ENCODE measurements around the gene DKK3. TPM values are rescaled to one million over a fixed set of nuclear protein-coding genes. Genes with fewer than 3 reads are reported as not detected.

Gene DKK3
- total RNA-seq (2014; rRNA removed; shearing (Covaris generic)), result 1.1 and 3.1 TPM in 2 replicates
- polyA plus RNA-seq (2015; cell fraction: cytosol; rRNA removed), result 1.8 and 2.0 TPM in 2 replicates
- 0.68 and 1.6 TPM in 2 replicates for polyA plus RNA-seq (2015; cell fraction: nucleus; rRNA removed)

GRCh38 chr11:12007769-12008737 lies at the start of gene DKK3:
Gene DKK3 (minus strand): TSS chr11:12008626. CDS start chr11:12008582, 44 bp downstream.
- in situ Hi-C loops (cut with HindIII; ENCODE audit: low pct_unique_long_range_greater_than_20kb, low sequenced_read_pairs), result no loop called here
- no peak for DNase-seq (ENCODE audit: low read depth, low spot score)

- no peak for DNase-seq (ENCODE audit: low read depth, low spot score)
- in situ Hi-C loops (cut with HindIII; ENCODE audit: low pct_unique_long_range_greater_than_20kb, low sequenced_read_pairs), result no loop called here
These were observed 49.0 kb upstream of the DKK3 start for GRCh38 chr11:12057299-12057980.

GRCh38 chr11:12056119-12056518 lies 47.7 kb upstream of the DKK3 start:
- in situ Hi-C loops (cut with HindIII; ENCODE audit: low pct_unique_long_range_greater_than_20kb, low sequenced_read_pairs), result no loop called here
- DNase-seq (ENCODE audit: low read depth, low spot score), result no peak

GRCh38 chr11:12053606-12054361 lies 45.4 kb upstream of the DKK3 start:
- DNase-seq (ENCODE audit: low read depth, low spot score), result no peak
- in situ Hi-C loops (cut with HindIII; ENCODE audit: low pct_unique_long_range_greater_than_20kb, low sequenced_read_pairs), result no loop called here

GRCh38 chr11:12052676-12053605 lies 44.5 kb upstream of the DKK3 start:
- in situ Hi-C loops (cut with HindIII; ENCODE audit: low pct_unique_long_range_greater_than_20kb, low sequenced_read_pairs), result no loop called here
- peak; percentile 13 for DNase-seq (ENCODE audit: low read depth, low spot score)

GRCh38 chr11:12051287-12051662 lies 42.8 kb upstream of the DKK3 start:
- in situ Hi-C loops (cut with HindIII; ENCODE audit: low pct_unique_long_range_greater_than_20kb, low sequenced_read_pairs), result no loop called here
- DNase-seq (ENCODE audit: low read depth, low spot score), result no peak

GRCh38 chr11:12050470-12051286 lies 42.3 kb upstream of the DKK3 start:
- DNase-seq (ENCODE audit: low read depth, low spot score), result no peak
- in situ Hi-C loops (cut with HindIII; ENCODE audit: low pct_unique_long_range_greater_than_20kb, low sequenced_read_pairs), result no loop called here

GRCh38 chr11:12048936-12049790 lies 40.7 kb upstream of the DKK3 start:
- in situ Hi-C loops (cut with HindIII; ENCODE audit: low pct_unique_long_range_greater_than_20kb, low sequenced_read_pairs), result no loop called here
- DNase-seq (ENCODE audit: low read depth, low spot score), result no peak

GRCh38 chr11:12046636-12047236 lies 38.3 kb upstream of the DKK3 start:
- in situ Hi-C loops (cut with HindIII; ENCODE audit: low pct_unique_long_range_greater_than_20kb, low sequenced_read_pairs), result no loop called here
- no peak for DNase-seq (ENCODE audit: low read depth, low spot score)

- in situ Hi-C loops (cut with HindIII; ENCODE audit: low pct_unique_long_range_greater_than_20kb, low sequenced_read_pairs), result no loop called here
- no peak for DNase-seq (ENCODE audit: low read depth, low spot score)
These were observed 37.6 kb upstream of the DKK3 start for GRCh38 chr11:12045914-12046635.

GRCh38 chr11:12044799-12045198 lies 36.4 kb upstream of the DKK3 start:
- DNase-seq (ENCODE audit: low read depth, low spot score), result no peak
- in situ Hi-C loops (cut with HindIII; ENCODE audit: low pct_unique_long_range_greater_than_20kb, low sequenced_read_pairs), result no loop called here

GRCh38 chr11:12043959-12044791 lies 35.7 kb upstream of the DKK3 start:
- in situ Hi-C loops (cut with HindIII; ENCODE audit: low pct_unique_long_range_greater_than_20kb, low sequenced_read_pairs), result no loop called here

GRCh38 chr11:12043221-12043620 lies 34.8 kb upstream of the DKK3 start:
- no peak for DNase-seq (ENCODE audit: low read depth, low spot score)
- in situ Hi-C loops (cut with HindIII; ENCODE audit: low pct_unique_long_range_greater_than_20kb, low sequenced_read_pairs), result no loop called here

More at GRCh38 chr11:12043959-12044791, 35.7 kb upstream of the DKK3 start:
- DNase-seq (ENCODE audit: low read depth, low spot score), result peak; percentile 82

All from SK-MEL-5 (cell line).